IPS-18a (cell line): ENCODE results near the gene LPIN1.
"Not testable (repeated sequence)": the region's sequence is repeated elsewhere in the genome, so short reads cannot be mapped to it uniquely, and the experiment has no call there.

Experiments
- H3K27ac ChIP-seq: one replicate; pipeline ENCODE4 v1.5.1; 2013; ENCODE audit warnings: low read length
- H3K27me3 ChIP-seq: one replicate; pipeline ENCODE4 v1.6.1; 2013; ENCODE audit warnings: mild to moderate bottlenecking, low read length; ENCODE audit not compliant: control insufficient read depth, insufficient read depth
- H3K36me3 ChIP-seq: one replicate; pipeline ENCODE4 v1.6.1; 2013; ENCODE audit warnings: low read depth, low read length; ENCODE audit not compliant: control insufficient read depth
- H3K4me1 ChIP-seq: one replicate; pipeline ENCODE4 v1.6.1; 2013; ENCODE audit warnings: low read depth, low read length; ENCODE audit not compliant: control insufficient read depth
- H3K4me3 ChIP-seq: one replicate; pipeline ENCODE4 v1.5.1; 2013; ENCODE audit warnings: low read length
- H3K9ac ChIP-seq: one replicate; pipeline ENCODE4 v1.6.1; 2013; ENCODE audit warnings: mild to moderate bottlenecking, low read length, moderate library complexity
- H3K9me3 ChIP-seq: one replicate; pipeline ENCODE4 v1.6.1; 2013; ENCODE audit warnings: low read depth, low read length; ENCODE audit not compliant: control insufficient read depth

Gene LPIN1

GRCh38 chr2:11858883-11859282 lies 112.5 kb downstream of the LPIN1 start:
- Histone ChIP-seq H3K36me3 (no peaks in the 10 kb centered on the region), H3K9ac (no peak overlapping the region), H3K4me3 (no peak overlapping the region), H3K4me1 (peaks cover 7% of the 10 kb centered on the region), H3K27ac (no peak overlapping the region), H3K9me3 (peaks cover 13% of the 10 kb centered on the region), H3K27me3 (no peaks in the 10 kb centered on the region)

GRCh38 chr2:11859975-11860374 lies 113.5 kb downstream of the LPIN1 start:
- not testable (repeated sequence) for H3K4me3 ChIP-seq, H3K9ac ChIP-seq, H3K27ac ChIP-seq, H3K27me3 ChIP-seq, H3K36me3 ChIP-seq
- Histone ChIP-seq H3K9me3 (peaks cover 13% of the 10 kb centered on the region), H3K4me1 (peaks cover 13% of the 10 kb centered on the region)

GRCh38 chr2:11861044-11861443 lies 114.6 kb downstream of the LPIN1 start:
- Histone ChIP-seq H3K36me3 (no peaks in the 10 kb centered on the region), H3K4me1 (peaks cover 13% of the 10 kb centered on the region), H3K27me3 (no peaks in the 10 kb centered on the region), H3K9ac (no peak overlapping the region), H3K27ac (no peak overlapping the region), H3K9me3 (peaks cover 13% of the 10 kb centered on the region), H3K4me3 (no peak overlapping the region)

- Histone ChIP-seq H3K27me3 (no peaks in the 10 kb centered on the region), H3K4me1 (peaks cover 13% of the 10 kb centered on the region), H3K9ac (no peak overlapping the region), H3K36me3 (no peaks in the 10 kb centered on the region), H3K4me3 (no peak overlapping the region), H3K27ac (no peak overlapping the region), H3K9me3 (peaks cover 13% of the 10 kb centered on the region)
Observed at GRCh38 chr2:11862049-11862448, 115.6 kb downstream of the LPIN1 start.

- H3K9me3 ChIP-seq: peaks cover 13% of the 10 kb centered on the region
- peaks cover 13% of the 10 kb centered on the region for H3K4me1 ChIP-seq
- H3K27me3 ChIP-seq: no peaks in the 10 kb centered on the region
- no peak overlapping the region for H3K4me3 ChIP-seq
- no peak overlapping the region for H3K27ac ChIP-seq
- H3K9ac ChIP-seq: no peak overlapping the region
- H3K36me3 ChIP-seq: no peaks in the 10 kb centered on the region
Observed at GRCh38 chr2:11863103-11863502, 116.7 kb downstream of the LPIN1 start.

- H3K27me3 ChIP-seq: no peaks in the 10 kb centered on the region
- H3K4me3 ChIP-seq: no peak overlapping the region
- H3K27ac ChIP-seq: peak overlapping the region; percentile 26
- H3K4me1 ChIP-seq: peaks cover 13% of the 10 kb centered on the region
- no peak overlapping the region for H3K9ac ChIP-seq
- no peaks in the 10 kb centered on the region for H3K36me3 ChIP-seq
- peaks cover 9% of the 10 kb centered on the region for H3K9me3 ChIP-seq
Observed at GRCh38 chr2:11863513-11864328, 117.3 kb downstream of the LPIN1 start.

GRCh38 chr2:11864724-11865123 lies 118.3 kb downstream of the LPIN1 start:
- H3K4me3 ChIP-seq: no peak overlapping the region
- no peaks in the 10 kb centered on the region for H3K36me3 ChIP-seq
- peaks cover 13% of the 10 kb centered on the region for H3K4me1 ChIP-seq
- no peak overlapping the region for H3K27ac ChIP-seq
- H3K27me3 ChIP-seq: no peaks in the 10 kb centered on the region
- H3K9ac ChIP-seq: no peak overlapping the region
- H3K9me3 ChIP-seq: no peaks in the 10 kb centered on the region

- Histone ChIP-seq H3K27me3 (no peaks in the 10 kb centered on the region), H3K4me1 (peaks cover 13% of the 10 kb centered on the region), H3K4me3 (no peak overlapping the region), H3K27ac (no peak overlapping the region), H3K36me3 (no peaks in the 10 kb centered on the region), H3K9me3 (no peaks in the 10 kb centered on the region), H3K9ac (no peak overlapping the region)
Observed at GRCh38 chr2:11865378-11865777, 118.9 kb downstream of the LPIN1 start.

- H3K9ac ChIP-seq: no peak overlapping the region
- H3K4me3 ChIP-seq: no peak overlapping the region
- no peaks in the 10 kb centered on the region for H3K36me3 ChIP-seq
- no peaks in the 10 kb centered on the region for H3K9me3 ChIP-seq
- H3K27ac ChIP-seq: no peak overlapping the region
- H3K4me1 ChIP-seq: peaks cover 13% of the 10 kb centered on the region
- no peaks in the 10 kb centered on the region for H3K27me3 ChIP-seq
Observed at GRCh38 chr2:11865805-11866204, 119.4 kb downstream of the LPIN1 start.

GRCh38 chr2:11866358-11867335 lies 120.2 kb downstream of the LPIN1 start:
- H3K27me3 ChIP-seq: no peaks in the 10 kb centered on the region
- H3K9ac ChIP-seq: no peak overlapping the region
- no peaks in the 10 kb centered on the region for H3K36me3 ChIP-seq
- no peaks in the 10 kb centered on the region for H3K9me3 ChIP-seq
- H3K4me3 ChIP-seq: no peak overlapping the region
- peaks cover 13% of the 10 kb centered on the region for H3K4me1 ChIP-seq
- H3K27ac ChIP-seq: no peak overlapping the region

GRCh38 chr2:11867926-11868325 lies 121.5 kb downstream of the LPIN1 start:
- H3K27ac ChIP-seq: no peak overlapping the region
- H3K27me3 ChIP-seq: no peaks in the 10 kb centered on the region
- no peak overlapping the region for H3K4me3 ChIP-seq
- H3K9ac ChIP-seq: no peak overlapping the region
- H3K4me1 ChIP-seq: peaks cover 13% of the 10 kb centered on the region
- H3K9me3 ChIP-seq: no peaks in the 10 kb centered on the region
- no peaks in the 10 kb centered on the region for H3K36me3 ChIP-seq
